ENCODE measurements around the gene RBBP8NL. TPM values are rescaled to one million over a fixed set of nuclear protein-coding genes. Genes with fewer than 3 reads are reported as not detected.
A peak's percentile ranks its signal among the peaks of the same experiment; 100 is the strongest.

Gene RBBP8NL
- polyA plus RNA-seq, 1 donor (not counting 4 experiments of a cell fraction or from before 2014, with no cell fraction given), result 0.13 TPM

- no peak overlapping the region for H3K4me2 ChIP-seq (ENCODE audit: control insufficient read depth, extremely low read depth, insufficient read depth, low read depth, low read length)
- peak in 1 of 3 experiments; percentile 5 for TF ChIP-seq CTCF (optimal IDR thresholded peaks at IDR 0.05 in 1 of 3, IDR thresholded peaks at IDR 0.05 in 1 of 3, conservative IDR thresholded peaks at IDR 0.05 in 1 of 3; ENCODE audit: extremely low read depth in 1 of 3, insufficient read depth in 2 of 3, low read length in 3 of 3)
- no peak for TF ChIP-seq EZH2 (IDR thresholded peaks at IDR 0.05; ENCODE audit: low read length)
- peaks cover 0 to 1% of the 10 kb centered on the region in 2 experiments for H3K36me3 ChIP-seq (ENCODE audit: control insufficient read depth in 2 of 2, extremely low read depth in 1 of 2, insufficient read depth in 2 of 2, low read length in 2 of 2)
- H3K9me1 ChIP-seq (ENCODE audit: control insufficient read depth, extremely low read depth, insufficient read depth, low read length), result no peaks in the 10 kb centered on the region
- dilution Hi-C loops (cut with MboI; ENCODE audit: extremely low pct_ligation_motif_present, low sequenced_read_pairs), result no loop called here
- H2AFZ ChIP-seq (ENCODE audit: control insufficient read depth, low read length), result no peak overlapping the region
- H3K27ac ChIP-seq (ENCODE audit: control insufficient read depth, insufficient read depth, low read length), result no peak overlapping the region
- H3K4me3 ChIP-seq (ENCODE audit: control insufficient read depth in 2 of 3, extremely low read depth in 1 of 3, insufficient read depth in 2 of 3, low read depth in 1 of 3, low read length in 3 of 3), result no peak overlapping the region
- no peaks in the 10 kb centered on the region for H4K20me1 ChIP-seq (ENCODE audit: control insufficient read depth, extremely low read depth, insufficient read depth, low read length)
- H3K79me2 ChIP-seq (ENCODE audit: control insufficient read depth, insufficient read depth, low read length), result peaks cover 7% of the 10 kb centered on the region
- H3K27me3 ChIP-seq (ENCODE audit: control insufficient read depth, extremely low read depth, insufficient read depth, low read length), result no peaks in the 10 kb centered on the region
- H3K9me3 ChIP-seq (ENCODE audit: control insufficient read depth, low read depth, low read length), result no peaks in the 10 kb centered on the region
- DNase-seq (ENCODE audit: low read depth, low spot score) (no peak), FAIRE-seq (no peak)
- no peak overlapping the region for H3K9ac ChIP-seq (ENCODE audit: control insufficient read depth, extremely low read depth, insufficient read depth, low read length)
- peaks cover 12% of the 10 kb centered on the region for H3K4me1 ChIP-seq (ENCODE audit: control insufficient read depth, extremely low read depth, insufficient read depth, low read length)
Measured at GRCh38 chr20:62403331-62403730, 24.0 kb downstream of the RBBP8NL start.

DNA sequence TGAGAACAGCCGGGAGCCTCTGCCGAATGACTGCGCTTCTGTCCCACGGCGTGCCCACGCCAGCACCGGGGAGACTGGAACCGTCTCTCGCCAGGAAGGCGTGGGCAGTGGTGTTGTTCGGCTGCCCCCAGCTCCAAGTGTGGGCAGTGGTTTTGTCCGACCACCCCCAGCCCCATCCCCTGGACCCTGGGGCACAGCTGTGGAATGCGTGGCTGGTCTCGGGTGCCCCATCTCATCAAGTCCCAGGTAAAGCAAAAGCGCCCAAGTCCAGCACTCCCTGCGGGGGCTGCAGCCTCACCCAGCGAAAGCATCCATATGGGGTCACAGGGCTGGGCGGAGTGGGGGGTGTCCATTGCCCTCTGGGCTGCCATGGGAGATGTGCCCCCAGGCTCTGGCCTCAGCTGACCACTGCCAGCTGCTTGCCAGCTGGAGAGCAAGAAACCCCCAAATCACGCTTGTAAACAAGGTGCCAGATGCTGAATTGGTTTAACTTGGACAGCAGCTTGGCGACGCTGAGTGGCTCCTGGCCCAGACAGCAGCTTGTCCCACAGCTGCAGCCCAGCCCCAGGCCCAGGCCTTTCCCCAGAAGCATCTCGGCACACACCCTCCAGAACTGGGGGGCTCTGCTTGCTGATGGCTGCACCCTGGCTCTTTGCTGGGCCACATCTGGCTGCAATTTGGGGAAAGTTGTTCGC lies 24.7 kb downstream of the RBBP8NL start:
- FAIRE-seq (no peak), DNase-seq (ENCODE audit: low read depth, low spot score) (no peak)
- no peak for TF ChIP-seq CTCF (optimal IDR thresholded peaks at IDR 0.05 in 1 of 3, IDR thresholded peaks at IDR 0.05 in 1 of 3, conservative IDR thresholded peaks at IDR 0.05 in 1 of 3; ENCODE audit: extremely low read depth in 1 of 3, insufficient read depth in 2 of 3, low read length in 3 of 3)
- TF ChIP-seq EZH2 (IDR thresholded peaks at IDR 0.05; ENCODE audit: low read length), result no peak
- dilution Hi-C loops (cut with MboI; ENCODE audit: extremely low pct_ligation_motif_present, low sequenced_read_pairs), result no loop called here
- no peaks in the 10 kb centered on the region for H3K9me3 ChIP-seq (ENCODE audit: control insufficient read depth, low read depth, low read length)
- H3K27me3 ChIP-seq (ENCODE audit: control insufficient read depth, extremely low read depth, insufficient read depth, low read length), result no peaks in the 10 kb centered on the region
- H3K4me3 ChIP-seq (ENCODE audit: control insufficient read depth in 2 of 3, extremely low read depth in 1 of 3, insufficient read depth in 2 of 3, low read depth in 1 of 3, low read length in 3 of 3), result no peak overlapping the region
- H2AFZ ChIP-seq (ENCODE audit: control insufficient read depth, low read length), result no peak overlapping the region
- peaks cover 0 to 1% of the 10 kb centered on the region in 2 experiments for H3K36me3 ChIP-seq (ENCODE audit: control insufficient read depth in 2 of 2, extremely low read depth in 1 of 2, insufficient read depth in 2 of 2, low read length in 2 of 2)
- no peak overlapping the region for H3K4me2 ChIP-seq (ENCODE audit: control insufficient read depth, extremely low read depth, insufficient read depth, low read depth, low read length)
- no peaks in the 10 kb centered on the region for H3K9me1 ChIP-seq (ENCODE audit: control insufficient read depth, extremely low read depth, insufficient read depth, low read length)
- H4K20me1 ChIP-seq (ENCODE audit: control insufficient read depth, extremely low read depth, insufficient read depth, low read length), result no peaks in the 10 kb centered on the region
- H3K9ac ChIP-seq (ENCODE audit: control insufficient read depth, extremely low read depth, insufficient read depth, low read length), result no peak overlapping the region
- peaks cover 9% of the 10 kb centered on the region for H3K4me1 ChIP-seq (ENCODE audit: control insufficient read depth, extremely low read depth, insufficient read depth, low read length)
- H3K79me2 ChIP-seq (ENCODE audit: control insufficient read depth, insufficient read depth, low read length), result peaks cover 7% of the 10 kb centered on the region
- H3K27ac ChIP-seq (ENCODE audit: control insufficient read depth, insufficient read depth, low read length), result no peak overlapping the region
